GM23338 (cell line): ENCODE measurements around the gene GNAZ.

ENCODE experiments used
- CREB1 ChIP-seq: fragments of 250-450 bp; sonication (Bioruptor Pico); IDR thresholded peaks from 2 replicates; pipeline ENCODE4 v1.5.0; 2020; ENCODE audit warnings: low read depth, mild to moderate bottlenecking, moderate library complexity
- ETS1 ChIP-seq: IDR thresholded peaks from 2 replicates; pipeline ENCODE4 v1.6.1; 2016; ENCODE audit warnings: antibody characterized with exemption
- EZH2 ChIP-seq: fragments of 200-600 bp; sonication (generic); IDR thresholded peaks from one replicate; pipeline ENCODE4 v1.8.0; 2017; ENCODE audit warnings: antibody characterized with exemption, mild to moderate bottlenecking, low read depth; ENCODE audit not compliant: unreplicated experiment
- EZH2phosphoT487 ChIP-seq: fragments of 200-600 bp; sonication (generic); IDR thresholded peaks from one replicate; pipeline ENCODE4 v1.8.1; 2018; ENCODE audit warnings: antibody characterized with exemption; ENCODE audit not compliant: unreplicated experiment
- JUNB ChIP-seq: IDR thresholded peaks from one replicate; pipeline ENCODE4 v1.6.1; 2016; ENCODE audit warnings: antibody characterized with exemption; ENCODE audit not compliant: unreplicated experiment
- POLR2AphosphoS5 ChIP-seq: IDR thresholded peaks from 2 replicates; pipeline ENCODE4 v1.6.1; 2016; ENCODE audit warnings: antibody characterized with exemption, low read depth
- STAT1 ChIP-seq: IDR thresholded peaks from one replicate; pipeline ENCODE4 v1.6.1; 2016; ENCODE audit warnings: antibody characterized with exemption; ENCODE audit not compliant: unreplicated experiment
- ZNF114 ChIP-seq: fragments of 250-450 bp; sonication (Bioruptor Pico); IDR thresholded peaks from 2 replicates; pipeline ENCODE4 v1.5.0; 2020; ENCODE audit warnings: mild to moderate bottlenecking, moderate library complexity
- ZNF331 ChIP-seq: fragments of 250-450 bp; sonication (Bioruptor Pico); IDR thresholded peaks from 2 replicates; pipeline ENCODE4 v1.5.0; 2020; ENCODE audit warnings: low read depth, mild to moderate bottlenecking, moderate library complexity
- TF ChIP-seq, protein P1 (sequence below), 2 experiments: fragments of 200-600 bp in 1 of 2; sonication (generic) in 1 of 2; conservative IDR thresholded peaks; 2 replicates each; pipeline versions ENCODE4 v1.5.1 to v1.6.1; 2016 to 2017; ENCODE audit warnings: antibody characterized with exemption in 2 of 2, low read depth in 2 of 2, mild to moderate bottlenecking in 2 of 2, moderate library complexity in 1 of 2
- TF ChIP-seq, protein P2 (sequence below): IDR thresholded peaks from one replicate; pipeline ENCODE4 v1.6.1; 2018; ENCODE audit warnings: antibody characterized with exemption; ENCODE audit not compliant: unreplicated experiment

DNA sequence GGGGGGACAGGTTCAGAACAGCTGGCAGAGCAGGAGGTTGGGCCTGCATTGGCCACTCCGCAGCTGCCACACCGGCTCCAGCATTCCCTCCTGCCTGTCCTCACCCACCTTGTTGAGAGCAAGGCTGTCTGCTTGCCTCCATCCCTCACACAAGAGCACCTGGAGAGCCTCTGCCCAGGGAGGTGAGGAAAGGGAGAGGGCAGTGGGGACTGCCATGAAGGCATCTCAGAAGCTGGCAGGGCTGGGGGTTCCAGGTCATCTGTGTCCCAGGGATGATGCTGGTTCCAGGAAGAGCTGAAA lies 44.4 kb downstream of the GNAZ start:
- TF ChIP-seq POLR2AphosphoS5 (no peak), ZNF331 (CRISPR knock-in tag) (no peak), EZH2phosphoT487 (no peak), EZH2 (no peak), JUNB (no peak), STAT1 (no peak), ETS1 (no peak), CREB1 (CRISPR knock-in tag) (no peak), ZNF114 (CRISPR knock-in tag) (no peak)
- TF ChIP-seq, protein P1, sequence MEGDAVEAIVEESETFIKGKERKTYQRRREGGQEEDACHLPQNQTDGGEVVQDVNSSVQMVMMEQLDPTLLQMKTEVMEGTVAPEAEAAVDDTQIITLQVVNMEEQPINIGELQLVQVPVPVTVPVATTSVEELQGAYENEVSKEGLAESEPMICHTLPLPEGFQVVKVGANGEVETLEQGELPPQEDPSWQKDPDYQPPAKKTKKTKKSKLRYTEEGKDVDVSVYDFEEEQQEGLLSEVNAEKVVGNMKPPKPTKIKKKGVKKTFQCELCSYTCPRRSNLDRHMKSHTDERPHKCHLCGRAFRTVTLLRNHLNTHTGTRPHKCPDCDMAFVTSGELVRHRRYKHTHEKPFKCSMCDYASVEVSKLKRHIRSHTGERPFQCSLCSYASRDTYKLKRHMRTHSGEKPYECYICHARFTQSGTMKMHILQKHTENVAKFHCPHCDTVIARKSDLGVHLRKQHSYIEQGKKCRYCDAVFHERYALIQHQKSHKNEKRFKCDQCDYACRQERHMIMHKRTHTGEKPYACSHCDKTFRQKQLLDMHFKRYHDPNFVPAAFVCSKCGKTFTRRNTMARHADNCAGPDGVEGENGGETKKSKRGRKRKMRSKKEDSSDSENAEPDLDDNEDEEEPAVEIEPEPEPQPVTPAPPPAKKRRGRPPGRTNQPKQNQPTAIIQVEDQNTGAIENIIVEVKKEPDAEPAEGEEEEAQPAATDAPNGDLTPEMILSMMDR (conservative IDR thresholded peaks at IDR 0.05; ENCODE audit: low read depth in 2 of 2) = no peak
- TF ChIP-seq, protein P2, sequence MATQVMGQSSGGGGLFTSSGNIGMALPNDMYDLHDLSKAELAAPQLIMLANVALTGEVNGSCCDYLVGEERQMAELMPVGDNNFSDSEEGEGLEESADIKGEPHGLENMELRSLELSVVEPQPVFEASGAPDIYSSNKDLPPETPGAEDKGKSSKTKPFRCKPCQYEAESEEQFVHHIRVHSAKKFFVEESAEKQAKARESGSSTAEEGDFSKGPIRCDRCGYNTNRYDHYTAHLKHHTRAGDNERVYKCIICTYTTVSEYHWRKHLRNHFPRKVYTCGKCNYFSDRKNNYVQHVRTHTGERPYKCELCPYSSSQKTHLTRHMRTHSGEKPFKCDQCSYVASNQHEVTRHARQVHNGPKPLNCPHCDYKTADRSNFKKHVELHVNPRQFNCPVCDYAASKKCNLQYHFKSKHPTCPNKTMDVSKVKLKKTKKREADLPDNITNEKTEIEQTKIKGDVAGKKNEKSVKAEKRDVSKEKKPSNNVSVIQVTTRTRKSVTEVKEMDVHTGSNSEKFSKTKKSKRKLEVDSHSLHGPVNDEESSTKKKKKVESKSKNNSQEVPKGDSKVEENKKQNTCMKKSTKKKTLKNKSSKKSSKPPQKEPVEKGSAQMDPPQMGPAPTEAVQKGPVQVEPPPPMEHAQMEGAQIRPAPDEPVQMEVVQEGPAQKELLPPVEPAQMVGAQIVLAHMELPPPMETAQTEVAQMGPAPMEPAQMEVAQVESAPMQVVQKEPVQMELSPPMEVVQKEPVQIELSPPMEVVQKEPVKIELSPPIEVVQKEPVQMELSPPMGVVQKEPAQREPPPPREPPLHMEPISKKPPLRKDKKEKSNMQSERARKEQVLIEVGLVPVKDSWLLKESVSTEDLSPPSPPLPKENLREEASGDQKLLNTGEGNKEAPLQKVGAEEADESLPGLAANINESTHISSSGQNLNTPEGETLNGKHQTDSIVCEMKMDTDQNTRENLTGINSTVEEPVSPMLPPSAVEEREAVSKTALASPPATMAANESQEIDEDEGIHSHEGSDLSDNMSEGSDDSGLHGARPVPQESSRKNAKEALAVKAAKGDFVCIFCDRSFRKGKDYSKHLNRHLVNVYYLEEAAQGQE = no peak
